MM.1S (cell line): ENCODE results near the gene FRMD4B.

Experiments
- CTCF ChIP-seq: fragments of 300-600 bp; sonication (generic); IDR thresholded peaks from 2 replicates; pipeline ENCODE4 v1.5.1; 2016; ENCODE audit warnings: antibody characterized with exemption, low read length, mixed read lengths
- EZH2 ChIP-seq: fragments of 300-600 bp; sonication (generic); optimal IDR thresholded peaks from 2 replicates; pipeline ENCODE3; 2017; ENCODE audit warnings: low read depth, mild to moderate bottlenecking, antibody characterized with exemption, low read length, mixed read lengths
- EZH2phosphoT487 ChIP-seq: fragments of 300-600 bp; sonication (generic); IDR thresholded peaks from 2 replicates; pipeline ENCODE4 v1.6.1; 2018; ENCODE audit warnings: antibody characterized with exemption, low read length

GRCh38 chr3:69390771-69391170, 4.9 kb upstream of the FRMD4B start:
- TF ChIP-seq CTCF, result no peak
- TF ChIP-seq EZH2, result no peak
- TF ChIP-seq EZH2phosphoT487, result no peak
